ENCODE results near the gene PRMT9. TPM values are rescaled to one million over a fixed set of nuclear protein-coding genes. Genes with fewer than 3 reads are reported as not detected.
A peak's percentile ranks its signal among the peaks of the same experiment; 100 is the strongest.

Gene PRMT9
- total and polyA plus RNA-seq, 2 donors (not counting 1 experiment from before 2014, with no cell fraction given) = 8.8 to 14.4 TPM

DNA sequence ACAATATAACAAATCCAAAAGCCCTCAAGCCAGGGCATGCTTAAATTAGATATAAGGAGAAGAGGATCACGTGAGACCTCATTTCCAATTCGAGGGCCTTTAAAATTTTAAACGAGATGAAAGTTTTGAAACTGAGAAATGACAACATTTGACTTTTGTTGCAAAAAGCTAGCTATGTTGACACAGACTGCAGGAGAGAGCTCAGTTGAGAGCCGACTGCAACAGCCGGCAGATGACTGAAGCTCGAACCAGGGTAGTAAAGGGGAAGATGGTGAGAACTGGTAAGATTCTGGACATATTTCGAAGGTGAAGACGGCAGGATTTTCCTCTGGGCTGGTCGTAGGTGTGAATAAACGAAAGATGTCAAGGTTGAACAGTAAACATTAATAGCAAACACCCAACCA, 773 bp downstream of the PRMT9 start:
- Histone ChIP-seq H3K79me2 (ENCODE audit: control insufficient read depth, insufficient read depth, low read length) (peaks cover 17% of the 10 kb centered on the region), H3K4me2 (ENCODE audit: extremely low read depth, insufficient read depth, low read length) (peak overlapping the region; percentile 91), H3K36me3 (ENCODE audit: control insufficient read depth, insufficient read depth, low read length) (no peaks in the 10 kb centered on the region), H3K27ac (ENCODE audit: insufficient read depth, low read length) (peak overlapping the region; percentile 90), H4K20me1 (ENCODE audit: control insufficient read depth, extremely low read depth, insufficient read depth, low read length) (no peaks in the 10 kb centered on the region), H3K4me3 (replicated peaks in 1 of 4; ENCODE audit: control extremely low read depth in 1 of 4, insufficient read depth in 1 of 4, low read depth in 3 of 4, low read length in 4 of 4) (peak overlapping the region; percentile 70 to 97 (median 75)), H3K4me1 (ENCODE audit: control insufficient read depth, extremely low read depth, insufficient read depth, low read length) (peaks cover 9% of the 10 kb centered on the region), H3K9ac (ENCODE audit: insufficient read depth, low read length) (peak overlapping the region; percentile 82), H3K9me3 (ENCODE audit: control insufficient read depth, insufficient read depth, low read depth, low read length) (no peaks in the 10 kb centered on the region), H2AFZ (ENCODE audit: low read length) (peak overlapping the region; percentile 73), H3K27me3 (ENCODE audit: control insufficient read depth, insufficient read depth, low read length) (no peaks in the 10 kb centered on the region)
- no peak for TF ChIP-seq EZH2 (IDR thresholded peaks at IDR 0.05; ENCODE audit: low read length, missing control alignments)
- TF ChIP-seq, protein P1, sequence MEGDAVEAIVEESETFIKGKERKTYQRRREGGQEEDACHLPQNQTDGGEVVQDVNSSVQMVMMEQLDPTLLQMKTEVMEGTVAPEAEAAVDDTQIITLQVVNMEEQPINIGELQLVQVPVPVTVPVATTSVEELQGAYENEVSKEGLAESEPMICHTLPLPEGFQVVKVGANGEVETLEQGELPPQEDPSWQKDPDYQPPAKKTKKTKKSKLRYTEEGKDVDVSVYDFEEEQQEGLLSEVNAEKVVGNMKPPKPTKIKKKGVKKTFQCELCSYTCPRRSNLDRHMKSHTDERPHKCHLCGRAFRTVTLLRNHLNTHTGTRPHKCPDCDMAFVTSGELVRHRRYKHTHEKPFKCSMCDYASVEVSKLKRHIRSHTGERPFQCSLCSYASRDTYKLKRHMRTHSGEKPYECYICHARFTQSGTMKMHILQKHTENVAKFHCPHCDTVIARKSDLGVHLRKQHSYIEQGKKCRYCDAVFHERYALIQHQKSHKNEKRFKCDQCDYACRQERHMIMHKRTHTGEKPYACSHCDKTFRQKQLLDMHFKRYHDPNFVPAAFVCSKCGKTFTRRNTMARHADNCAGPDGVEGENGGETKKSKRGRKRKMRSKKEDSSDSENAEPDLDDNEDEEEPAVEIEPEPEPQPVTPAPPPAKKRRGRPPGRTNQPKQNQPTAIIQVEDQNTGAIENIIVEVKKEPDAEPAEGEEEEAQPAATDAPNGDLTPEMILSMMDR (conservative IDR thresholded peaks at IDR 0.05 in 1 of 2, IDR thresholded peaks at IDR 0.05 in 1 of 2; ENCODE audit: low read depth in 1 of 2, low read length in 2 of 2) = no peak
- peak; percentile 29 to 47 for DNase-seq (ENCODE audit: low read depth in 2 of 2)

DNA sequence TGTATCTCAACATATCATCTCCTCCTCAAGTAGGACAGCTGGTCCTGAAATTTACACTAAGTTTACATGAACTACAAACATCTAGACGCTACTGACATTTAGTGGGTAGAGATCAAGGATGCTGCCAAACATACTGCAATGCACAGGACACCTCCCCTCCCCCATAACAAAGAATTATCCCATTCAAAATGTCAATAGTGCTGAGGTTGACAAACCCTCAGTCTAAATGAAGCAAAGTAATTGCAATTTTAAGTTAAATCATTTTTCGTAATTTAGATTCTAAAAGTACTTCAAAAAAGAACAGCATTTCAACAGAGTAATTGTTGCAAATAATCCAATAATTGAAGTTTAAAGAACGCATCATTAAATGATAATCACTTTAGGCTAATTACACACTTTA, 1.2 kb downstream of the PRMT9 start:
- no peak overlapping the region for H2AFZ ChIP-seq (ENCODE audit: low read length)
- peak overlapping the region; percentile 91 for H3K4me2 ChIP-seq (ENCODE audit: extremely low read depth, insufficient read depth, low read length)
- no peak for TF ChIP-seq EZH2 (IDR thresholded peaks at IDR 0.05; ENCODE audit: low read length, missing control alignments)
- TF ChIP-seq, protein P1 (conservative IDR thresholded peaks at IDR 0.05 in 1 of 2, IDR thresholded peaks at IDR 0.05 in 1 of 2; ENCODE audit: low read depth in 1 of 2, low read length in 2 of 2) = no peak
- peak overlapping the region; percentile 23 for H3K9ac ChIP-seq (ENCODE audit: insufficient read depth, low read length)
- H4K20me1 ChIP-seq (ENCODE audit: control insufficient read depth, extremely low read depth, insufficient read depth, low read length) = no peaks in the 10 kb centered on the region
- H3K79me2 ChIP-seq (ENCODE audit: control insufficient read depth, insufficient read depth, low read length) = peaks cover 17% of the 10 kb centered on the region
- H3K27ac ChIP-seq (ENCODE audit: insufficient read depth, low read length) = peak overlapping the region; percentile 90
- H3K9me3 ChIP-seq (ENCODE audit: control insufficient read depth, insufficient read depth, low read depth, low read length) = no peaks in the 10 kb centered on the region
- no peaks in the 10 kb centered on the region for H3K27me3 ChIP-seq (ENCODE audit: control insufficient read depth, insufficient read depth, low read length)
- peak; percentile 2 to 40 for DNase-seq (ENCODE audit: low read depth in 2 of 2)
- no peaks in the 10 kb centered on the region for H3K36me3 ChIP-seq (ENCODE audit: control insufficient read depth, insufficient read depth, low read length)
- peak overlapping the region; percentile 70 to 97 (median 75) for H3K4me3 ChIP-seq (replicated peaks in 1 of 4; ENCODE audit: control extremely low read depth in 1 of 4, insufficient read depth in 1 of 4, low read depth in 3 of 4, low read length in 4 of 4)
- peaks cover 9% of the 10 kb centered on the region for H3K4me1 ChIP-seq (ENCODE audit: control insufficient read depth, extremely low read depth, insufficient read depth, low read length)

DNA sequence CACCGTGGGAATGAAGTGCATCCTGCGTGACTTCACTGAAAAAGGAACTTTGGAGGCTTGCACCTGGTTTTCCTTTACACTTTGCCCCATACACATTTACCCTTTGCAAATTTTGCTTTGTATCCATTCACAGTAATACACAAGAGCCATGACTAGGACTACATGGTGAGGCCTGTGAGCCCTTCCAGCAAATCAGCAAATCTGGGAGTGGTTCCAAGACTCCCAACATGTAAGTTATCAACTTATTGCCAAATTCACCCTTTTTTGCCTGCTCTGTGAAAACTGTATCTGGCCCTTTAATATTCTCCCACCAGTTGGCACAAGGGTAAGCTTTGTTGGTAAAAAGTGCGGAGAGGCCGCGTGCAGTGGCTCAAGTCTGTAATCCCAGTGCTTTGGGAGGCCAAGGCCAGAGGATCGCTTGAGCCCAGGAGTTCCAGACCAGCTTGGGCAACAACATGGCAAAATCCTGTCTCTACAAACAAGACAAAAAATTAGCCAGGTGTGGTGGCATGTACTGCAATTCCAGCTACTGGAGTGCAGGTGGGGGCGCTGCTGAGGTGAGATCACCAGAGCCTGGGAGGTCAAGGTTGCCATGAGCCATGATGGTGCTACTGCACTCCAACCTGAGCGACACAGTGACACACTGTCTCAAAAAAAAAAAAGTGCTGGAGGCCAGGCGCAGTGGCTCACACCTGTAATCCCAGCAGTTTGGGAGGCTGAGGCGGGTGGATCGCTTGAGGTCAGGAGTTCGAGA, 5.0 kb downstream of the PRMT9 start:
- peak; percentile 18 to 68 for DNase-seq (ENCODE audit: low read depth in 2 of 2)
- Histone ChIP-seq H3K4me1 (ENCODE audit: control insufficient read depth, extremely low read depth, insufficient read depth, low read length) (peaks cover 9% of the 10 kb centered on the region), H3K4me3 (replicated peaks in 1 of 4; ENCODE audit: control extremely low read depth in 1 of 4, insufficient read depth in 1 of 4, low read depth in 3 of 4, low read length in 4 of 4) (no peak overlapping the region), H3K36me3 (ENCODE audit: control insufficient read depth, insufficient read depth, low read length) (no peaks in the 10 kb centered on the region), H3K79me2 (ENCODE audit: control insufficient read depth, insufficient read depth, low read length) (peaks cover 17% of the 10 kb centered on the region), H4K20me1 (ENCODE audit: control insufficient read depth, extremely low read depth, insufficient read depth, low read length) (no peaks in the 10 kb centered on the region), H3K4me2 (ENCODE audit: extremely low read depth, insufficient read depth, low read length) (no peak overlapping the region), H3K9ac (ENCODE audit: insufficient read depth, low read length) (no peak overlapping the region), H3K9me3 (ENCODE audit: control insufficient read depth, insufficient read depth, low read depth, low read length) (no peaks in the 10 kb centered on the region), H3K27me3 (ENCODE audit: control insufficient read depth, insufficient read depth, low read length) (no peaks in the 10 kb centered on the region), H2AFZ (ENCODE audit: low read length) (no peak overlapping the region), H3K27ac (ENCODE audit: insufficient read depth, low read length) (no peak overlapping the region)
- no peak for TF ChIP-seq EZH2 (IDR thresholded peaks at IDR 0.05; ENCODE audit: low read length, missing control alignments)
- TF ChIP-seq, protein P1 (conservative IDR thresholded peaks at IDR 0.05 in 1 of 2, IDR thresholded peaks at IDR 0.05 in 1 of 2; ENCODE audit: low read depth in 1 of 2, low read length in 2 of 2) = no peak
